OCI-LY1 (cell line): ENCODE measurements around the gene EXT2.

Experiments
- CTCF ChIP-seq: fragments of 200-600 bp; sonication (generic), shearing (Covaris generic); IDR thresholded peaks from 2 replicates; pipeline ENCODE4 v1.5.1; 2017; ENCODE audit warnings: mild to moderate bottlenecking, antibody characterized with exemption, low read length, moderate library complexity, mixed read lengths
- EZH2 ChIP-seq: fragments of 200-600 bp; sonication (generic), shearing (Covaris generic); IDR thresholded peaks from 2 replicates; pipeline ENCODE4 v1.8.0; 2017; ENCODE audit warnings: borderline replicate concordance, mixed run types, mild to moderate bottlenecking, antibody characterized with exemption, low read length, moderate library complexity, mixed read lengths

- no peak for TF ChIP-seq CTCF
- no peak for TF ChIP-seq EZH2
Measured at GRCh38 chr11:44198146-44198724, 102.8 kb downstream of the EXT2 start.
